ENCODE data around the gene PRDM15. TPM values are rescaled to one million over a fixed set of nuclear protein-coding genes. Genes with fewer than 3 reads are reported as not detected.

Gene PRDM15
- total RNA-seq, 1 donor from 2014 or later = 5.1 TPM

- no peak for DNase-seq
Observed at GRCh38 chr21:41836166-41837015, 42.8 kb downstream of the PRDM15 start.

GRCh38 chr21:41835711-41836154, 43.4 kb downstream of the PRDM15 start:
- DNase-seq = no peak

GRCh38 chr21:41834926-41835663, 44.0 kb downstream of the PRDM15 start:
- no peak for DNase-seq

- DNase-seq = no peak
Observed at GRCh38 chr21:41834252-41834925, 44.8 kb downstream of the PRDM15 start.

- no peak for DNase-seq
Observed at GRCh38 chr21:41833497-41834115, 45.5 kb downstream of the PRDM15 start.

GRCh38 chr21:41832596-41833496, 46.3 kb downstream of the PRDM15 start:
- DNase-seq = no peak

- no peak for DNase-seq
Observed at GRCh38 chr21:41831866-41832595, 47.1 kb downstream of the PRDM15 start.

- DNase-seq = no peak
Observed at GRCh38 chr21:41831453-41831831, 47.7 kb downstream of the PRDM15 start.

GRCh38 chr21:41830764-41831452, 48.2 kb downstream of the PRDM15 start:
- no peak for DNase-seq

- no peak for DNase-seq
Observed at GRCh38 chr21:41830145-41830707, 48.9 kb downstream of the PRDM15 start.

- no peak for DNase-seq
Observed at GRCh38 chr21:41828884-41829360, 50.2 kb downstream of the PRDM15 start.

GRCh38 chr21:41827951-41828883, 50.9 kb downstream of the PRDM15 start:
- DNase-seq = no peak

- no peak for DNase-seq
Observed at GRCh38 chr21:41825881-41826280, 53.3 kb downstream of the PRDM15 start.

- no peak for DNase-seq
Observed at GRCh38 chr21:41825216-41825615, 53.9 kb downstream of the PRDM15 start.

GRCh38 chr21:41824466-41825207, 54.5 kb downstream of the PRDM15 start:
- no peak for DNase-seq

GRCh38 chr21:41823906-41824305, 55.2 kb downstream of the PRDM15 start:
- no peak for DNase-seq

- DNase-seq = no peak
Observed at GRCh38 chr21:41823166-41823565, 56.0 kb downstream of the PRDM15 start.
